GM12892 (cell line): ENCODE measurements around the gene NEDD4L.

Experiments used
- POLR2A ChIP-seq: IDR thresholded peaks from 2 replicates; pipeline ENCODE4 v1.6.1; 2011; ENCODE audit warnings: low read depth, low read length, control low read depth
- TAF1 ChIP-seq: IDR thresholded peaks from 2 replicates; pipeline ENCODE4 v1.6.1; 2011; ENCODE audit warnings: low read depth, mild to moderate bottlenecking, control low read depth, low read length, borderline replicate concordance

- TF ChIP-seq POLR2A, result no peak
- TF ChIP-seq TAF1, result no peak
These were observed 34.9 kb upstream of the NEDD4L start for GRCh38 chr18:58009166-58009565.
